Stimulated activated effector memory CD8-positive, alpha-beta T cell treated with anti-CD3 and anti-CD28 coated beads, Interleukin-12 subunit alpha, Interleukin-12 subunit beta, amount 100 ng/mL, for 72 hours (primary cell): ENCODE measurements around the gene TPRN.

Experiments
- ATAC-seq: fragments of 150-1000 bp; cut with Tn5 transposase; 2 replicates; pipeline ENCODE4 v1.10.0; 2021
- DNase-seq, 2 donors: peaks; one replicate each; pipeline ENCODE4 v3.0.0; 2021 to 2022; ENCODE audit warnings: low spot score in 2 of 2
- H3K27ac Mint-ChIP-seq: one replicate; pipeline ENCODE4 v1.8.0; 2022; ENCODE audit warnings: mild to moderate bottlenecking, mixed read lengths
- H3K36me3 Mint-ChIP-seq: one replicate; pipeline ENCODE4 v1.8.0; 2022; ENCODE audit warnings: mild to moderate bottlenecking, mixed read lengths
- H3K4me1 Mint-ChIP-seq: one replicate; pipeline ENCODE4 v1.8.0; 2022; ENCODE audit warnings: mixed read lengths
- H3K4me3 Mint-ChIP-seq: one replicate; pipeline ENCODE4 v1.8.0; 2022; ENCODE audit warnings: mild to moderate bottlenecking, mixed read lengths
- H3K9me3 Mint-ChIP-seq: one replicate; pipeline ENCODE4 v1.8.0; 2022; ENCODE audit warnings: mixed read lengths

The TPRN gene

GRCh38 chr9:137191691-137192447, 8.7 kb downstream of the TPRN start:
- DNase-seq (no peak), ATAC-seq (no peak)
- H3K4me3 Mint-ChIP-seq = no peak overlapping the region
- no peaks in the 10 kb centered on the region for H3K9me3 Mint-ChIP-seq
- H3K36me3 Mint-ChIP-seq = peaks cover 36% of the 10 kb centered on the region
- H3K4me1 Mint-ChIP-seq = peaks cover 36% of the 10 kb centered on the region
- H3K27ac Mint-ChIP-seq = peak overlapping the region; percentile 95

- no peak for ATAC-seq
- H3K9me3 Mint-ChIP-seq = no peaks in the 10 kb centered on the region
- peaks cover 42% of the 10 kb centered on the region for H3K4me1 Mint-ChIP-seq
- DNase-seq = no peak
- H3K4me3 Mint-ChIP-seq = peak overlapping the region; percentile 89
- H3K36me3 Mint-ChIP-seq = peaks cover 37% of the 10 kb centered on the region
- peak overlapping the region; percentile 95 for H3K27ac Mint-ChIP-seq
These were observed 9.3 kb downstream of the TPRN start for GRCh38 chr9:137191245-137191644.

- DNase-seq (no peak), ATAC-seq (no peak)
- Mint-ChIP-seq H3K4me1 (peaks cover 43% of the 10 kb centered on the region), H3K4me3 (peak overlapping the region; percentile 89), H3K27ac (peak overlapping the region; percentile 95), H3K9me3 (no peaks in the 10 kb centered on the region), H3K36me3 (peaks cover 37% of the 10 kb centered on the region)
These were observed 10.2 kb downstream of the TPRN start for GRCh38 chr9:137190315-137190856.

- Mint-ChIP-seq H3K4me1 (peaks cover 43% of the 10 kb centered on the region), H3K4me3 (peak overlapping the region; percentile 89), H3K9me3 (no peaks in the 10 kb centered on the region), H3K36me3 (peaks cover 40% of the 10 kb centered on the region), H3K27ac (peak overlapping the region; percentile 95)
- ATAC-seq = no peak
- DNase-seq = no peak
These were observed 10.9 kb downstream of the TPRN start for GRCh38 chr9:137189297-137190295.

GRCh38 chr9:137188490-137189296, 11.8 kb downstream of the TPRN start, which contains the start of the genes ANAPC2 and SSNA1:
TSS of gene ANAPC2 (minus strand) at chr9:137188560. CDS start at chr9:137188532, 28 bp downstream.
TSS of gene SSNA1 (plus strand) at chr9:137188676. CDS start at chr9:137188727, 51 bp downstream.
- Mint-ChIP-seq H3K27ac (peak within 1 kb of the TSS; percentile 95), H3K9me3 (no peaks in the 10 kb centered on the region), H3K36me3 (peaks cover 49% of the 10 kb centered on the region), H3K4me1 (peaks cover 51% of the 10 kb centered on the region), H3K4me3 (peak within 1 kb of the TSS; percentile 89)
- peak; percentile 87 for ATAC-seq
- DNase-seq = peak; percentile 98 to 99

- no peaks in the 10 kb centered on the region for H3K9me3 Mint-ChIP-seq
- H3K36me3 Mint-ChIP-seq = peaks cover 55% of the 10 kb centered on the region
- ATAC-seq (peak; percentile 2), DNase-seq (no peak)
- peaks cover 51% of the 10 kb centered on the region for H3K4me1 Mint-ChIP-seq
- peak overlapping the region; percentile 95 for H3K27ac Mint-ChIP-seq
- H3K4me3 Mint-ChIP-seq = peak overlapping the region; percentile 89
These were observed 12.5 kb downstream of the TPRN start for GRCh38 chr9:137188086-137188489.

GRCh38 chr9:137187386-137187785, 13.2 kb downstream of the TPRN start:
- peaks cover 62% of the 10 kb centered on the region for H3K36me3 Mint-ChIP-seq
- DNase-seq (no peak), ATAC-seq (no peak)
- peak overlapping the region; percentile 89 for H3K4me3 Mint-ChIP-seq
- H3K9me3 Mint-ChIP-seq = no peaks in the 10 kb centered on the region
- H3K4me1 Mint-ChIP-seq = peaks cover 51% of the 10 kb centered on the region
- H3K27ac Mint-ChIP-seq = peak overlapping the region; percentile 95

GRCh38 chr9:137186385-137186784, 14.2 kb downstream of the TPRN start:
- DNase-seq = no peak
- Mint-ChIP-seq H3K4me1 (peaks cover 51% of the 10 kb centered on the region), H3K27ac (no peak overlapping the region), H3K36me3 (peaks cover 70% of the 10 kb centered on the region), H3K4me3 (peak overlapping the region; percentile 89), H3K9me3 (no peaks in the 10 kb centered on the region)
- no peak for ATAC-seq

- Mint-ChIP-seq H3K9me3 (no peaks in the 10 kb centered on the region), H3K27ac (no peak overlapping the region), H3K36me3 (peaks cover 69% of the 10 kb centered on the region), H3K4me1 (peaks cover 47% of the 10 kb centered on the region), H3K4me3 (peak overlapping the region; percentile 89)
- DNase-seq = no peak
- ATAC-seq = no peak
These were observed 14.6 kb downstream of the TPRN start for GRCh38 chr9:137185921-137186320.

- no peak for ATAC-seq
- Mint-ChIP-seq H3K9me3 (no peaks in the 10 kb centered on the region), H3K27ac (no peak overlapping the region), H3K4me3 (no peak overlapping the region), H3K4me1 (peaks cover 40% of the 10 kb centered on the region), H3K36me3 (peaks cover 61% of the 10 kb centered on the region)
- DNase-seq = no peak
These were observed 15.5 kb downstream of the TPRN start for GRCh38 chr9:137184881-137185660.

- no peaks in the 10 kb centered on the region for H3K9me3 Mint-ChIP-seq
- H3K4me3 Mint-ChIP-seq = no peak overlapping the region
- H3K36me3 Mint-ChIP-seq = peaks cover 53% of the 10 kb centered on the region
- H3K27ac Mint-ChIP-seq = no peak overlapping the region
- DNase-seq (no peak), ATAC-seq (no peak)
- peaks cover 38% of the 10 kb centered on the region for H3K4me1 Mint-ChIP-seq
These were observed 16.5 kb downstream of the TPRN start for GRCh38 chr9:137183980-137184595.

- H3K27ac Mint-ChIP-seq = no peak overlapping the region
- H3K36me3 Mint-ChIP-seq = peaks cover 44% of the 10 kb centered on the region
- no peaks in the 10 kb centered on the region for H3K9me3 Mint-ChIP-seq
- H3K4me1 Mint-ChIP-seq = peaks cover 35% of the 10 kb centered on the region
- DNase-seq = no peak
- no peak overlapping the region for H3K4me3 Mint-ChIP-seq
- ATAC-seq = no peak
These were observed 17.7 kb downstream of the TPRN start for GRCh38 chr9:137182836-137183235.

- H3K9me3 Mint-ChIP-seq = no peaks in the 10 kb centered on the region
- DNase-seq = no peak
- ATAC-seq = no peak
- peaks cover 33% of the 10 kb centered on the region for H3K36me3 Mint-ChIP-seq
- H3K27ac Mint-ChIP-seq = no peak overlapping the region
- peaks cover 24% of the 10 kb centered on the region for H3K4me1 Mint-ChIP-seq
- no peak overlapping the region for H3K4me3 Mint-ChIP-seq
These were observed 18.9 kb downstream of the TPRN start for GRCh38 chr9:137181680-137182079.
